HG03103 (cell line): Measurements from ENCODE around the gene SLC15A5.

Source experiments
- ATAC-seq: cut with Tn5 transposase; IDR thresholded peaks from one replicate; pipeline ENCODE4 v1.9.1; 2021; ENCODE audit warnings: low read depth; ENCODE audit not compliant: unreplicated experiment

Gene SLC15A5

GRCh38 chr12:16266085-16266484, 11.4 kb downstream of the SLC15A5 start:
- no peak for ATAC-seq

DNA sequence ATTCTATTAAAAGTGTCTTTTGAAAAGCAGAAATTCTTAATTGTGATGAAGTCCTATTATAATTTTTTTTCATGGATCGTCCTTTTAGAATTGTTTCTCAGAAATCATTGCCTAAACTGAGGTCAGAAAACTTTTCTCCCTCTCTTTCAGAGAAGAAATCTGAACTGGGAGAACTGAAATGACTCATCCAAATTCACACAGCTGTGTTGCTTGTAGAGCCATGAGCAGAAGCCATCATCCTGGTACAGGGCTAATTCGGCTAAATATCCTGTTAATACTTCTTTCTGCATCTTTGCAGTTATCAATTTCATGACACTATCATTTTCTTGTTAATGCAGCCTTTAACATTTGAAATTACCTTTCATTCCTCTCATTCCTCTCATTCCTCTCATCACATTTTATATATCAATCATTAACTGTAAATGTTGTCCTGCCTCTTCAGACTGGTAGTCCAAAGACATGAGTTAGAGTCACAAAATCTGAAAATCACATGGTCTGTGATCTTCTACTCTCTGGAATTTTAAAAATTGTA, 15.5 kb downstream of the SLC15A5 start:
- no peak for ATAC-seq

DNA sequence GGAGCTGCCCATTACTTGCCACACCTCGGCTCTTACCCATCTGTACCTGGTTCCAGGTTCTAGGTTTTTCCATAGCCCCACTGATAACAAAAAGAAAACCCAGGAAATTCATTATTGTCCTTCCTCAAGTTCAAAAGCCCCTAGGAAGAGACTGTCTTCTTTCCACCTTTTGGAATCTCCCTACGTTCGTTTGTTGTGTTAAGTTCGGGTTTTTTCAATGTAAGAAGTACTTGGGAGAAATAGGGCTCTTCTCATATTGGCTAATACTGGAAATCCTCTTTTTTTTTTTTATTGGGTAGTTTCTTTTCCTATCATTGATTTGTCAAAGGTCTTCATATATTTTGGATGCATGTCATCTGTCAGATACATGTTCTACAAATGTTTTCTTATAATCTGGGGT, 17.3 kb downstream of the SLC15A5 start:
- no peak for ATAC-seq

- no peak for ATAC-seq
Observed at GRCh38 chr12:16258963-16259362, 18.5 kb downstream of the SLC15A5 start.

GRCh38 chr12:16246264-16246663, 31.2 kb downstream of the SLC15A5 start:
- ATAC-seq, result no peak

- ATAC-seq, result no peak
Observed at GRCh38 chr12:16245209-16245608, 32.3 kb downstream of the SLC15A5 start.

GRCh38 chr12:16243487-16244412, 33.7 kb downstream of the SLC15A5 start:
- ATAC-seq, result no peak

DNA sequence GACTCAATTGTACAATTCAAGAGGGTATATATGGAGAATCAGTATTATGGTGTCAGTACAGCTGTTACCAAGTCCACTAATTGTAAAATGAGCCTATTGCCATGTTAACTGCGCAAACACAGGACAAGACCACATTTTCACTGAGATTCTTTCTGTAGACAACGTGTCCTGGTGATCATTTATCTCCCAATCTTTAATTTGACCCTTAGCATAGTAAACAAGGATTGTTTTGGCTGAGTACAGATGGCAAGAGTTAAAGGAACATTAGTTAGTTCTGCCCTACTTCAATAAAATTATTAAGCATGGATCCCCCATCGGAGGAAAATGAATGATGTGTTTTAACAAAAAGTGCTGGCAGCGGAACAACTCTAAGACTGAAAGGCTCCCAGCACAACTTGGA, 36.1 kb downstream of the SLC15A5 start:
- no peak for ATAC-seq

DNA sequence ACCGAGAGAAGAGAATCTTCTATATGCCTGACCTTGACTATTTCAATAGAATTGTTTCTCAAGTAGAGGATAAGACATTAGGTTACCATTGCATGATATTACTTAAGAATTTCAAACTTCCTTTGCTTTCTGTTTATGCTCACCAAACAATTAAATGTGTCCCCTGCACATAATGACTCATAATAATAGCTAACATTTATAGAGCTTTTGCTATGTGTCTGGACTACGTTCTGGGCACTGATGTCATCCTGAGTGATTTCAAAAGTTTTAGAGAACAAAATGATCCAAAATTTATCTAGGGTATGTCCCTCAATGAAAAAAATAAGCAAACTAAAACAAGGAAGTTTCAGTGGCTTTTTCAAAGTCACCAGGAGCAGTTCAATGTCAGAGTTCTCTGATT, 38.8 kb downstream of the SLC15A5 start:
- no peak for ATAC-seq

- no peak for ATAC-seq
Observed at GRCh38 chr12:16229676-16230075, 47.8 kb downstream of the SLC15A5 start.

GRCh38 chr12:16228067-16228466, 49.4 kb downstream of the SLC15A5 start:
- no peak for ATAC-seq

- ATAC-seq, result no peak
Observed at GRCh38 chr12:16225692-16226091, 51.8 kb downstream of the SLC15A5 start.

GRCh38 chr12:16224196-16224595, 53.3 kb downstream of the SLC15A5 start:
- ATAC-seq, result no peak

DNA sequence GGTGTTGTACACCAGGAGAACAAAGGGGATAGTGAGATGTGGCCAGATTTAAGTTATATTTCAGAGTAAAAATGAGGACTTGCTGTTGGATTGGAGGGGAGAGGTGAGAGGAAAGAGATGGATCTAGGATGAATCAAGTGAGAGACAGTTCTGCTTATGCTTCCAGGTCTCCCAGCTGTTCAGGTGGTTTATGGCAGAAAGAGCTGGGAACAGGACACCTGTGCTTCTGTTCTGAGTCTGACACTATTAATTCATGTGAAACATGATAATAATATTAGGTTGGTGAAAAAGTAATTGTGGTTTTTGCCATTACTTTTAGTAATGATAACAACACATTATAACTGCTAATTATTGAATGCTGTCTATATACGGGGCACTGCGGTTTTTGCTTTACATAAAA, 55.7 kb downstream of the SLC15A5 start:
- ATAC-seq, result no peak

- ATAC-seq, result no peak
Observed at GRCh38 chr12:16220120-16220519, 57.4 kb downstream of the SLC15A5 start.

- ATAC-seq, result no peak
Observed at GRCh38 chr12:16218934-16219751, 58.3 kb downstream of the SLC15A5 start.

DNA sequence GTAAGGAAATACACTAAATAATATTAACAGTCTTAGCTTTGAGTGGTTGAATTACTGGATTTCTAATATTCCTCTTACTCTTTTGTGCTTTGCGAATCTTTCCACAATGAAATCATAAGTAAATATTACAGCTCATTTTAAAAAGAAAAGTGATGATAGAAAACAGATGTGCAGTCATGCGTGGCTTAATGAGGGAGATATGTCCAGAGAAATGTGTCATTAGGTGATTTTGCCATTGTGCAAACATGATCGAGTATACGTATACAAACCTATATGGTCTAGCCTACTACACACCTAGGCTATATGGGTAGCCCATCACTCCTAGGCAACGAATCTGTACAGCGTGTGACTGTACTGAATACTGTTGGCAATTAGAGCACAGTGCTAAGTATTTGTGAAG, 59.3 kb downstream of the SLC15A5 start:
- no peak for ATAC-seq

- no peak for ATAC-seq
Observed at GRCh38 chr12:16211731-16212130, 65.8 kb downstream of the SLC15A5 start.

- peak; percentile 98 for ATAC-seq
Observed at GRCh38 chr12:16198884-16199283, 78.6 kb downstream of the SLC15A5 start.

DNA sequence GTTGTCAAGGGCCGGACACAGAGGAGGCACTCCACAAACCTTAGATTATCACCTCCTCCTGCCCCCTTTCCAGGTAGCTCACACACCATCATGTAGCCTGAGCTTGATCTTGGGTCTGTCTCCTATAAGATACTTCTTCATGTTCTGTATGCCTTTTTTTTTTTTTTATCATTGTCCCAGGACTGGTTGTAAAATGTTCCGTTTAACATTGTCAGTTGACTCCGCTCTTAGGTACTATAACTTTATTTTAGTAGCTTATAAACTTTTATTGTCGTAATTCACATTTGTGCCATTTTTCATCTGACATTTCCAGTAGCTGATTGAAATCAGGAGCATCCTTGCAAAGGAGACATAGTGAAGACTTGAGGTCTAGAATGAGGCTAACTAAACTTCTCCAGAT, 79.9 kb downstream of the SLC15A5 start:
- no peak for ATAC-seq

GRCh38 chr12:16189849-16190248, 87.6 kb downstream of the SLC15A5 start:
- peak; percentile 61 for ATAC-seq
